Pancreas (tissue), 10 donors: ENCODE results near the gene TNS3. TPM values are rescaled to one million over a fixed set of nuclear protein-coding genes. Genes with fewer than 3 reads are reported as not detected.

Source experiments
- ATAC-seq, 4 donors: fragments of 200-7000 bp; cut with Tn5 transposase; one replicate each; pipeline versions ENCODE4 v1.8.0 to v1.9.1; 2020; ENCODE audit warnings: mild to moderate bottlenecking in 4 of 4, moderate library complexity in 4 of 4
- DNase-seq, 6 donors: peaks; one replicate each; pipeline ENCODE4 v3.0.0-alpha.2; 2020
- FAIRE-seq: peaks from 2 replicates; lab custom pipeline; 2012; peaks lifted over from hg19 to GRCh38; lab: Jason Lieb, UNC
- H3K27ac ChIP-seq, 4 donors: fragments of 200-600 bp; sonication (generic); 1 replicate in 3 of 4; 2 replicates in 1 of 4; pipeline versions ENCODE4 v1.5.0 to v1.8.0; 2020
- H3K27me3 ChIP-seq, 4 donors: fragments of 200-600 bp; one replicate each; pipeline ENCODE4 v1.8.0; 2021
- H3K36me3 ChIP-seq, 3 donors: fragments of 200-600 bp; sonication (generic) in 1 of 3; one replicate each; pipeline versions ENCODE4 v1.5.0 to v1.8.0; 2020 to 2021
- H3K4me1 ChIP-seq, 3 donors: fragments of 200-600 bp; one replicate each; pipeline ENCODE4 v1.8.0; 2021
- H3K4me3 ChIP-seq, 4 donors: fragments of 200-600 bp; sonication (generic) in 2 of 4; one replicate each; pipeline versions ENCODE4 v1.5.0 to v1.8.0; 2020 to 2021
- H3K9me3 ChIP-seq, 4 donors: fragments of 200-600 bp; one replicate each; pipeline ENCODE4 v1.8.0; 2021
- WGBS, 2 donors: extraction: QIAGEN DNeasy Blood & Tissue Kit; methylation state at CpG; one replicate each; pipeline ENCODE4 v1.1.7; 2013; 5-methylcytosine and 5-hydroxymethylcytosine counted together
- intact Hi-C, 3 donors: fragments of 100-400 bp; cut with DNase I; formaldehyde crosslinking; loops; one replicate each; pipeline versions ENCODE4 v1.11.1 to v1.14.2; 2022
- polyA plus RNA-seq, 2 donors: library from polyadenylated mRNA; stranded (reverse); fragments of 200-250 nt; gene quantifications; one replicate each; pipeline ENCODE4 v1.2.3, GENCODE V29; 2013
- total RNA-seq, 6 donors: library from RNA; stranded (reverse); fragmentation: NEBNext Ultra II Directional in 4 of 6; extraction: Animal tissue kit (Norgen Biotek cat#: 25700) in 4 of 6; gene quantifications; one replicate each; pipeline versions ENCODE4 v1.2.1 to v1.2.4, GENCODE V29; 2021 to 2023
- TF ChIP-seq, protein P1 (sequence below), 4 donors: fragments of 200-600 bp; sonication (generic) in 3 of 4; IDR thresholded peaks; one replicate each; pipeline versions ENCODE4 v1.5.0 to v1.8.0; 2021; ENCODE audit warnings: antibody characterized with exemption in 4 of 4
- donor health status: healthy with polysubstance abuse.
- donor health status: DM: no; HTN: no; CAD: no; lungs with moderate emphysema.
- donor health status: DM: no; HTN: no; CAD: no.
- donor health status: control.
- donor health status: control.
- donor health status: Bipolar disorder and iron deficiency.
- donor health status: DM: yes; HTN: yes; CAD: no.
- donor health status: DM: no; HTN: no; CAD: no.
- donor health status: DM: no; HTN: no; CAD: no.
- donor health status: DM: yes; HTN: yes; CAD: no.

Gene TNS3
- total and polyA plus RNA-seq, 8 donors, result 28.0 to 125 (median 91.2) TPM

- H3K27ac ChIP-seq, result peak overlapping the region; percentile 77 to 89 (median 86)
- DNase-seq (no peak), ATAC-seq (no peak), FAIRE-seq (no peak)
- TF ChIP-seq, protein P1, sequence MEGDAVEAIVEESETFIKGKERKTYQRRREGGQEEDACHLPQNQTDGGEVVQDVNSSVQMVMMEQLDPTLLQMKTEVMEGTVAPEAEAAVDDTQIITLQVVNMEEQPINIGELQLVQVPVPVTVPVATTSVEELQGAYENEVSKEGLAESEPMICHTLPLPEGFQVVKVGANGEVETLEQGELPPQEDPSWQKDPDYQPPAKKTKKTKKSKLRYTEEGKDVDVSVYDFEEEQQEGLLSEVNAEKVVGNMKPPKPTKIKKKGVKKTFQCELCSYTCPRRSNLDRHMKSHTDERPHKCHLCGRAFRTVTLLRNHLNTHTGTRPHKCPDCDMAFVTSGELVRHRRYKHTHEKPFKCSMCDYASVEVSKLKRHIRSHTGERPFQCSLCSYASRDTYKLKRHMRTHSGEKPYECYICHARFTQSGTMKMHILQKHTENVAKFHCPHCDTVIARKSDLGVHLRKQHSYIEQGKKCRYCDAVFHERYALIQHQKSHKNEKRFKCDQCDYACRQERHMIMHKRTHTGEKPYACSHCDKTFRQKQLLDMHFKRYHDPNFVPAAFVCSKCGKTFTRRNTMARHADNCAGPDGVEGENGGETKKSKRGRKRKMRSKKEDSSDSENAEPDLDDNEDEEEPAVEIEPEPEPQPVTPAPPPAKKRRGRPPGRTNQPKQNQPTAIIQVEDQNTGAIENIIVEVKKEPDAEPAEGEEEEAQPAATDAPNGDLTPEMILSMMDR (IDR thresholded peaks at IDR 0.05), result no peak
- H3K27me3 ChIP-seq, result no peaks in the 10 kb centered on the region
- intact Hi-C loops, result loop anchor here in 1 of 3 donors (5.0 kb wide), 1 partner anchor 96 kb away; no protein-coding TSS in a partner anchor
- H3K4me1 ChIP-seq, result peaks cover 76 to 88% (median 80%) of the 10 kb centered on the region in 3 donors
- no peaks in the 10 kb centered on the region for H3K9me3 ChIP-seq
- WGBS, 2 donors, result 52 to 60% methylated on average over 7 of the region's 7 CpGs
- H3K4me3 ChIP-seq, result no peak overlapping the region
- H3K36me3 ChIP-seq, result no peaks in the 10 kb centered on the region
Observed at GRCh38 chr7:47475880-47476227, 106.1 kb downstream of the TNS3 start.

GRCh38 chr7:47474937-47475879 lies 106.7 kb downstream of the TNS3 start:
- ATAC-seq (peak; percentile 77 to 85 (median 82)), DNase-seq (peak; percentile 88 to 98 (median 96)), FAIRE-seq (no peak)
- H3K27ac ChIP-seq, result peak overlapping the region; percentile 77 to 89 (median 86)
- H3K27me3 ChIP-seq, result no peaks in the 10 kb centered on the region
- no peaks in the 10 kb centered on the region for H3K36me3 ChIP-seq
- H3K9me3 ChIP-seq, result no peaks in the 10 kb centered on the region
- WGBS, 2 donors, result 21 to 23% methylated on average over 24 of the region's 24 CpGs
- intact Hi-C loops, result loop anchor here in 1 of 3 donors (5.0 kb wide), 1 partner anchor 97 kb away; no protein-coding TSS in a partner anchor
- TF ChIP-seq, protein P1 (IDR thresholded peaks at IDR 0.05), result no peak
- H3K4me3 ChIP-seq, result no peak overlapping the region
- peaks cover 73 to 83% (median 75%) of the 10 kb centered on the region in 3 donors for H3K4me1 ChIP-seq

DNA sequence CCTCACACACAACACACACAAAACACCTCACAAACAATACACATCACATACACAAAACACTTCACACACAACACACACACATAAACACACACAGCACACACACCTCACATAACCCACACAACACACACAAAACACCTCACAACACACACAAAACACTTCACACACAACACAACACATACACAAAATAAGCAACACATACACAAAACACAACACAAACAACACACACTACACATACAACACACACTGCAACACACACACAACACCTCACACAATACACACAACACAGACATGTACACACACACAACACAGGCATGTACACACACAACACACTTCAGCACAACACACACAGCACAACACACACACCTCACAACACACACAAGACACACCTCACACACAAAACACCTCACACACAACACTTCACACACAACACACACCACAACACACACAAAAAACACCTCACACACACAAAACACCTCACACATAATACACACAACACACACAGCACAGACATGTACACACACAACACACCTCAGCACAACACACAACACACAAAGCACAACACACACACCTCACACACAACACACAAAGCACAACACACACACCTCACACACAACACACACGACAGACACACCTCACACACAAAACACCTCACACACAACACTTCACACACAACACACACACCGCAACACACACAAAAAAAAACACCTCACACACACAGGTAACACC lies 107.5 kb downstream of the TNS3 start:
- no peak for FAIRE-seq
- no peak for DNase-seq
- Histone ChIP-seq H3K27ac (peak overlapping the region; percentile 77 to 89 (median 86)), H3K4me3 (no peak overlapping the region), H3K9me3 (no peaks in the 10 kb centered on the region), H3K27me3 (no peaks in the 10 kb centered on the region), H3K36me3 (no peaks in the 10 kb centered on the region), H3K4me1 (peaks cover 70 to 74% (median 74%) of the 10 kb centered on the region in 3 donors)
- TF ChIP-seq, protein P1 (IDR thresholded peaks at IDR 0.05), result no peak
- ATAC-seq, result no peak
- intact Hi-C loops, result no loop called here
- 80 to 87% methylated on average over 2 of the region's 2 CpGs for WGBS, 2 donors

GRCh38 chr7:47473499-47474210 lies 108.3 kb downstream of the TNS3 start:
- TF ChIP-seq, protein P1 (IDR thresholded peaks at IDR 0.05), result no peak

More at GRCh38 chr7:47473499-47474210, 108.3 kb downstream of the TNS3 start:
- H3K27me3 ChIP-seq, result no peaks in the 10 kb centered on the region
- peak overlapping the region in 3 of 4 donors; percentile 65 to 89 (median 84) for H3K27ac ChIP-seq
- H3K4me1 ChIP-seq, result peaks cover 64 to 71% (median 68%) of the 10 kb centered on the region in 3 donors
- no peaks in the 10 kb centered on the region for H3K36me3 ChIP-seq
- intact Hi-C loops, result no loop called here
- ATAC-seq, result no peak
- no peak for DNase-seq
- no peak overlapping the region for H3K4me3 ChIP-seq
- H3K9me3 ChIP-seq, result no peaks in the 10 kb centered on the region
- WGBS, 2 donors, result 62 to 64% methylated on average over 6 of the region's 6 CpGs
- no peak for FAIRE-seq
